ENCODE measurements around the gene DPT. TPM values are rescaled to one million over a fixed set of nuclear protein-coding genes. Genes with fewer than 3 reads are reported as not detected.
"Not testable (repeated sequence)": the region's sequence is repeated elsewhere in the genome, so short reads cannot be mapped to it uniquely, and the experiment has no call there.

The DPT gene
- total RNA-seq (97.8 TPM), polyA plus RNA-seq (ENCODE audit: insufficient read depth in 1 of 8, insufficient read length in 8 of 8, low replicate concordance in 1 of 8) (10 to 100 TPM; 28.2 to 79.9 (median 42.8) TPM)
- long read RNA-seq, donor 1, transcript DPT-201 (4 exons, 1,786 nt): major isoform, 15 of 15 reads
- long read RNA-seq, donor 1, partial matches to known transcripts: 0 of 15 reads
- long read RNA-seq, donor 1, other reads (novel, unspliced or antisense): 0 of 15 reads
- long read RNA-seq, donor 2, transcript DPT-201 (4 exons, 1,786 nt): major isoform, 10 of 10 reads
- long read RNA-seq, donor 2, partial matches to known transcripts: 0 of 10 reads
- long read RNA-seq, donor 2, other reads (novel, unspliced or antisense): 0 of 10 reads
- long read RNA-seq, donor 3, transcript DPT-201 (4 exons, 1,786 nt): major isoform, 58 of 58 reads
- long read RNA-seq, donor 3, partial matches to known transcripts: 0 of 58 reads
- long read RNA-seq, donor 3, other reads (novel, unspliced or antisense): 0 of 58 reads
- long read RNA-seq, donor 4, transcript DPT-201 (4 exons, 1,786 nt): major isoform, 38 of 38 reads
- long read RNA-seq, donor 4, partial matches to known transcripts: 0 of 38 reads
- long read RNA-seq, donor 4, other reads (novel, unspliced or antisense): 0 of 38 reads
- long read RNA-seq, donor 5, transcript DPT-201 (4 exons, 1,786 nt): major isoform, 52 of 52 reads
- long read RNA-seq, donor 5, partial matches to known transcripts: 0 of 52 reads
- long read RNA-seq, donor 5, other reads (novel, unspliced or antisense): 0 of 52 reads
- long read RNA-seq, donor 6, transcript DPT-201 (4 exons, 1,786 nt): major isoform, 41 of 41 reads
- long read RNA-seq, donor 6, partial matches to known transcripts: 0 of 41 reads
- long read RNA-seq, donor 6, other reads (novel, unspliced or antisense): 0 of 41 reads
- long read RNA-seq, donor 7, transcript DPT-201 (4 exons, 1,786 nt): major isoform, 67 of 67 reads
- long read RNA-seq, donor 7, partial matches to known transcripts: 0 of 67 reads
- long read RNA-seq, donor 7, other reads (novel, unspliced or antisense): 0 of 67 reads
- long read RNA-seq, donor 8, transcript DPT-201 (4 exons, 1,786 nt): major isoform, 36 of 36 reads
- long read RNA-seq, donor 8, partial matches to known transcripts: 0 of 36 reads
- long read RNA-seq, donor 8, other reads (novel, unspliced or antisense): 0 of 36 reads
- long read RNA-seq, donor 9, transcript DPT-201 (4 exons, 1,786 nt): major isoform, 43 of 43 reads
- long read RNA-seq, donor 9, partial matches to known transcripts: 0 of 43 reads
- long read RNA-seq, donor 9, other reads (novel, unspliced or antisense): 0 of 43 reads
- long read RNA-seq, donor 10, transcript DPT-201 (4 exons, 1,786 nt): major isoform, 38 of 38 reads
- long read RNA-seq, donor 10, partial matches to known transcripts: 0 of 38 reads
- long read RNA-seq, donor 10, other reads (novel, unspliced or antisense): 0 of 38 reads
- long read RNA-seq, donor 11, transcript DPT-201 (4 exons, 1,786 nt): major isoform, 61 of 61 reads
- long read RNA-seq, donor 11, partial matches to known transcripts: 0 of 61 reads
- long read RNA-seq, donor 11, other reads (novel, unspliced or antisense): 0 of 61 reads

DNA sequence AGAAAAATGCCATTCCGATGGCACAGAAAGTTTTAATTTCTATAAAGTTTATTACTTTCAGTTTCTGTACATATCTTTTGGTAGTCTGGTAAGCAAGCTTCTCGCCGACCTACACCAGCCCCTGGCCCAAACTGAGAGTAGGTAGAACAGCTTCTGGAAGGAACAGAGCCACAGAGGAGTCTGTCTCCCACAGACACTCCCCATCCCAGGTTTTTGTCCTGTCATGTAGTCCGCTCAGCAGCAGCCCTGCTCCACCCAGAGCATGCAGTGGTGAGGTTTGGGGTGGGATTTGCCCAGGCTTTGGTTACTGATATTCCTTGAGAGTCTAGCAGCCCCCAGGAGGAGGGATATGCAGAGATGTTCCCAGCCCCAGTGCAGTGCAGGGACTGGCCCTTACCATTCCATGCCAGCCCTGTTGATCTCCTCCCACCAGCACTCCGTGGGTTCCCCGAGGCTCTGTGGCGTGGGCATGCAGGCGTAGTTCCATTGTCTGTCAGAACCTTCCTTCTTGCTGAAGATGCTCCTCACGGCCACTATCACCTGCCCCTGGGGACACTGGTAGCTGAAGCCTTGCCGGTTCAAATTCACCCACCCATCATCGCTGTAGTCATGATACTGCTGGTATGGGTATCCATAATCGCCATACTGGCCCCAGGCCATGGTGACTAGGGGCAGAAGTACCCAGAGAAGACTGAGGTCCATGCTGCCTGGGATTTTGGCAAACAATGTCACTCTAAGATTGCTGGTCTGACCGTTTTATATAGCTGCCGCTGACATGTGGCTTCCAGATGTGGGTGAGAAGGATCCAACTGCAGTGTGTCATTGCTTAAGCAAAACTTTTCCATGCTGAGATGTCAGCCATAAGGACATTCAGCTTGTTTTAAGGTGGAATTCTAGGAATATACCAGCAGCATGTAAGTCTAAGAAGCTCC lies at the start of gene DPT:
Gene DPT, minus strand, starts transcription at position 734 of the 932 bp plus-strand sequence. Its CDS starts 32 bp downstream, at position 702.
- Histone ChIP-seq H3K27ac (ENCODE audit: low read length) (peak within 1 kb of the TSS; percentile 84), H3K9me3 (replicated peaks; ENCODE audit: control insufficient read depth, low read depth, low read length) (no peaks in the 10 kb centered on the region), H3K27me3 (ENCODE audit: control insufficient read depth, insufficient read depth, low read length) (no peaks in the 10 kb centered on the region), H3K36me3 (ENCODE audit: control insufficient read depth, insufficient read depth, low read length) (no peaks in the 10 kb centered on the region), H3K4me1 (ENCODE audit: control insufficient read depth, insufficient read depth, low read length) (peaks cover 22% of the 10 kb centered on the region), H3K4me3 (ENCODE audit: low read length) (peak within 1 kb of the TSS; percentile 41)
- peak; percentile 98 for DNase-seq
- WGBS (ENCODE audit: insufficient coverage): 30% methylated on average over 9 of the region's 14 CpGs

DNA sequence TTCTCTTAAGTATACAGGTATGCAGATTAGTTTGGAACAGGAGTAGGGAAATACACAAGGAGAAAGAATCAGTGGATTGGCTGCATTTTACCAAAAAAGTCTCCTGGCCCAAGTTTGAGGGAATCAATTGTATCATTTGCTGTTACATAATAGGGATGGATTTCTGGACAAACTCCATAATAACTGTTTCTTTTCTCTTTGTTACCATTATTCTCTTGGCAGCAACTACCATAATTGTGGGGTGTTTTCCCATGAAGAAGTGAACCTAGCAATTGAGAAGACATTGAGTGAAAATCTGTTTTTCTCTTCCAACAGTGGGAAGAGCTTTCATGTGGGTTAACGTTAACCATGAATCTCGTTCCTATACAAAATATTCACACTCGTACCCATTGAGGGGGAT lies 46.4 kb upstream of the DPT start:
- H3K4me1 ChIP-seq (ENCODE audit: control insufficient read depth, insufficient read depth, low read length): peaks cover 7% of the 10 kb centered on the region
- no peaks in the 10 kb centered on the region for H3K9me3 ChIP-seq (replicated peaks; ENCODE audit: control insufficient read depth, low read depth, low read length)
- DNase-seq: peak; percentile 72
- WGBS (ENCODE audit: insufficient coverage): no CpG with 5 or more reads among the region's 3 CpGs
- no peak overlapping the region for H3K4me3 ChIP-seq (ENCODE audit: low read length)
- no peaks in the 10 kb centered on the region for H3K36me3 ChIP-seq (ENCODE audit: control insufficient read depth, insufficient read depth, low read length)
- H3K27me3 ChIP-seq (ENCODE audit: control insufficient read depth, insufficient read depth, low read length): no peaks in the 10 kb centered on the region
- no peak overlapping the region for H3K27ac ChIP-seq (ENCODE audit: low read length)

DNA sequence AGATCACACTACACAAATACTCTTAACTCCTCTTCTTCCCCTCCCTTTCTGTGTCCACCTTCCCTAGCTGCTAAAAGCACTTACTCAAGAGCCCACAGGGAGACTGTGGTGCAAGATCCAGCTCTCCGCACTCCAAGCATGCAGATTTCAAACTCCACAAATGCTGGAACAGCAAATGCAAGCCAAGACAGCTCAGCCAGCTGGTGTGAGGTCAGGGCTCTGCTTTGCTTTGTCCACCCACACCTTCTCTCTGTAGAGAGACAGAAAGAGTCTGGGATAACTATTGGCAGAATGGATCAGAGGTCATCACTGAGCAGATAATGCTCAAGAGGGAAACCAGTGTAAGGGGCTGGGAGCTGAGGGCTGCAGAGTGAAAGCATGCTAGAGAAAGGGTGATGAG lies 45.2 kb upstream of the DPT start:
- no CpG with 5 or more reads among the region's 1 CpG for WGBS (ENCODE audit: insufficient coverage)
- H3K4me1 ChIP-seq (ENCODE audit: control insufficient read depth, insufficient read depth, low read length): peaks cover 7% of the 10 kb centered on the region
- H3K27ac ChIP-seq (ENCODE audit: low read length): peak overlapping the region; percentile 67
- DNase-seq: peak; percentile 93
- H3K4me3 ChIP-seq (ENCODE audit: low read length): no peak overlapping the region
- H3K27me3 ChIP-seq (ENCODE audit: control insufficient read depth, insufficient read depth, low read length): no peaks in the 10 kb centered on the region
- H3K36me3 ChIP-seq (ENCODE audit: control insufficient read depth, insufficient read depth, low read length): no peaks in the 10 kb centered on the region
- no peaks in the 10 kb centered on the region for H3K9me3 ChIP-seq (replicated peaks; ENCODE audit: control insufficient read depth, low read depth, low read length)

DNA sequence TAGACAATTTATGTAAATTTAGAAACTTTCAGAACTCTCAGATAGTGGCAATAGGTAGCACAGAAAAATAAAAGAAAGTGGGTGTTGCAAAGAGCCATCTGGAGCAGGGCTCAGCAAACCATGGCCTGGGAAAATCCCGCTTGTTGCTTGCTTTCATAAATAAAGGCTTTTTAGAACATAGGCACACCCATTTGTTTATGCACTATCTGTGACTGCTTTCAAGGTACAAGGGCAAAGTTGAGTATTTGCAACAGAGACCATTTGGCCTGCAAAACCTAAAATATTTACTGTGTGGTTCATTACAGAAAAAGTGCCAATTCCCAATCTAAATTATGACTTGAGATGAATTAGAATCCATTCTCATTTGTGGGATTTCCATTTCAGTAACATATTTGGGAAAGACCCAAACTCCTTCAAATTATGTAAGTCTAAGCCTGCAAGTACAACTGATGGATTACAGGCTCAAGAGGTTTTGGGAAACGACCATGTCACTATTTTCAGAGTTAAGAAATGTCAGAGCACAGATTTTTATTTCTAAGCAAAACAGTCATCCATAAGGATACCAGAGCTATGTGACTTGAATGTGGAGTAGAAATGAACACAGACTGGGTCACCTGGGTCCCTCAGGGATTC lies 43.5 kb upstream of the DPT start:
- no peak overlapping the region for H3K4me3 ChIP-seq (ENCODE audit: low read length)
- H3K9me3 ChIP-seq (replicated peaks; ENCODE audit: control insufficient read depth, low read depth, low read length): no peaks in the 10 kb centered on the region
- peaks cover 14% of the 10 kb centered on the region for H3K4me1 ChIP-seq (ENCODE audit: control insufficient read depth, insufficient read depth, low read length)
- no peak overlapping the region for H3K27ac ChIP-seq (ENCODE audit: low read length)
- H3K27me3 ChIP-seq (ENCODE audit: control insufficient read depth, insufficient read depth, low read length): no peaks in the 10 kb centered on the region
- DNase-seq: peak; percentile 35
- no peaks in the 10 kb centered on the region for H3K36me3 ChIP-seq (ENCODE audit: control insufficient read depth, insufficient read depth, low read length)
- WGBS (ENCODE audit: insufficient coverage): 88% methylated on average over 1 of the region's 2 CpGs

DNA sequence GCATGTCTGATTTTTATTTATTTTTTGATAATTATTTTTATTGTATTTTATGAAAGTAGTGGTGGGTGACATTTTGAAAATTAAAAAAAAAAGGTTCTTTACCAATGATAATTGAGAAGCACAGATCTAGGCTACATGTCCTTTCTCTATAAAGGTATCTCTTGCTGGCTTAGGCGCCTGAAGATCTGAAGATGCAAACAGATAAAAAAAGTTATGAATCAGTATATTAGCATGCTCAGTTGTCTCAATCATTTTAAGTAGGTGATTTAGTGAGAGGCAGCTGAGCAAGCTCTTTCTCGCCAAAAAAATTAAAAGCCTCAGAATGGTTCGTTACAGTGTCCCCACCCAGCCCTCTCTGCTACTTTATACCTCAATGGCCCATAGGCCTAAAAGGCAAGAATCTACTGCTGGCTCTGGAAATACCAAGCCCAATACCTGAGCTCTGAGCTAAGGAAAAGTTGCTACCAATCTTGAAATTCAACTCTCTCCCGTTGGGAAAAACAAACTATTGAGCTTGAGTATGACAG lies 42.2 kb upstream of the DPT start:
- no CpG with 5 or more reads among the region's 4 CpGs for WGBS (ENCODE audit: insufficient coverage)
- Histone ChIP-seq H3K9me3 (replicated peaks; ENCODE audit: control insufficient read depth, low read depth, low read length) (no peaks in the 10 kb centered on the region), H3K27me3 (ENCODE audit: control insufficient read depth, insufficient read depth, low read length) (no peaks in the 10 kb centered on the region), H3K4me1 (ENCODE audit: control insufficient read depth, insufficient read depth, low read length) (peaks cover 14% of the 10 kb centered on the region), H3K27ac (ENCODE audit: low read length) (no peak overlapping the region), H3K36me3 (ENCODE audit: control insufficient read depth, insufficient read depth, low read length) (no peaks in the 10 kb centered on the region), H3K4me3 (ENCODE audit: low read length) (no peak overlapping the region)
- no peak for DNase-seq

DNA sequence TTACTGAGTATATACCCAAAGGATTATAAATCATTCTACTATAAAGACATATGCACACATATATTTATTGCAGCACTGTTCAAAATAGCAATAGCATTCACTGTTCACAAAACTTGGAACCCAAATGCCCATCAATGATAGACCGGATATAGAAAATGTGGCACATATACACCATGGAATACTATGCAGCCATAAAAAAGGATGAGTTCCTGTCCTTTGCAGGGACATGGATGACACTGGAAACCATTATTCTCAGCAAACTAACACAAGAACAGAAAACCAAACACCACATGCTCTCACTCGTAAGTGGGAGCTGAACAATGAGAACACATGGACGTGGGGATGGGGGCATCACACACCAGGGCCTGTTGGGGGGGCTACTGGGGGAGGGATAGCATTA lies 40.9 kb upstream of the DPT start:
- H3K4me3 ChIP-seq (ENCODE audit: low read length); H3K27me3 ChIP-seq (ENCODE audit: control insufficient read depth, insufficient read depth, low read length); H3K36me3 ChIP-seq (ENCODE audit: control insufficient read depth, insufficient read depth, low read length); H3K9me3 ChIP-seq (replicated peaks; ENCODE audit: control insufficient read depth, low read depth, low read length); DNase-seq; H3K27ac ChIP-seq (ENCODE audit: low read length): not testable (repeated sequence)
- WGBS (ENCODE audit: insufficient coverage): 100% methylated on average over 1 of the region's 3 CpGs
- peaks cover 14% of the 10 kb centered on the region for H3K4me1 ChIP-seq (ENCODE audit: control insufficient read depth, insufficient read depth, low read length)

DNA sequence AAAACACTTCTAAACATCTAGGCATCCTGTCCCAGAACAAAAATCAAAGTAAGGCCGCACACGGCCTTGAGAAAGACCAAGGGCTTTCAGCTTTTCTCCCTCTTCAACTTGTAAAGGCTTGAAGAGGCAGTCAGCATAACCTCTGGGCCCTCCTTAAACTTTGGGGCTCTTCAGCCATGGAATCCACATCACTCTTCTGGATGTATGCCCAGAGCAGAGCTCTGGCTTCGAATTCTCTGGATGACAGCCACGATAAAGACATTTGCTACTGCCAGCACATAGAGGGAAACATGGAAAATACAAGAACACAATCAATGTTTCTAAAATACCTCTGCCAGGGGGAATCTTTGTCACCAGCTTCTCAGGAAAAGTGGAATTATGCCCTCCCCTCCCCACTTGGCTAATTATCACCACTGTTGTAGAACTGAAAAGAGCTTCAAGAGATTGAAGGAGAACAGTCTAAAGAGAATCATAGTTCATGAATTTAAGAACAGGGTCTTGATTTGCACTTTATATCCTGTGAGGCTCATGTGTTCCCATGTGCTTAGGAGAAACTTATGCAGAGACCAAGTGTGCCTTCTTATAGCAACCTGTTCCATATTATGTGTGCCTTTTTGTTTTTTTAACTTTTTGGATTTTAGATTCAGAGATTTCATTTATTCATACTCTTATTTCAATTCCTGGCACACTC lies 39.0 kb upstream of the DPT start:
- no peak overlapping the region for H3K4me3 ChIP-seq (ENCODE audit: low read length)
- DNase-seq: peak; percentile 97
- H3K9me3 ChIP-seq (replicated peaks; ENCODE audit: control insufficient read depth, low read depth, low read length): no peaks in the 10 kb centered on the region
- WGBS (ENCODE audit: insufficient coverage): 46% methylated on average over 4 of the region's 4 CpGs
- H3K36me3 ChIP-seq (ENCODE audit: control insufficient read depth, insufficient read depth, low read length): no peaks in the 10 kb centered on the region
- H3K27me3 ChIP-seq (ENCODE audit: control insufficient read depth, insufficient read depth, low read length): no peaks in the 10 kb centered on the region
- H3K27ac ChIP-seq (ENCODE audit: low read length): peak overlapping the region; percentile 74
- peaks cover 7% of the 10 kb centered on the region for H3K4me1 ChIP-seq (ENCODE audit: control insufficient read depth, insufficient read depth, low read length)

DNA sequence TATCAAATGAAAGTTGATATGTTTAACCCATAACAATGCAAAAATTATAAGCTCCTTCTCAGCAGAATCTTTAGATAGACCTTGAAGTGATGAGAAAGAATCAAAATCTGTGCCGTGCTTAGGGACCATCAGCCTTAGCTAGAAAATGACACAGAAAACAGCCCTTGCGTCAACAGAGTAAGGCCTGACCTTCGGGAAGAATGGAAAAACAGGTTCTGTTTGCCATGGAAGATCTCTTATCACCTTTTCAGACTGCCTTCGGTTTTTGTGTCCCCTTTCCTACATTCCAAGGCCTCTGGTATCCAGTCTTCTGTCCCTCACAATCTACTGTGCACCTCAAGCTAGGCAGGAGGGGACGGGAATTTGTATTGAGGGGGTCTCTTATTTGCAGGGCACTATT lies 37.6 kb upstream of the DPT start:
- Histone ChIP-seq H3K36me3 (ENCODE audit: control insufficient read depth, insufficient read depth, low read length) (no peaks in the 10 kb centered on the region), H3K27me3 (ENCODE audit: control insufficient read depth, insufficient read depth, low read length) (no peaks in the 10 kb centered on the region), H3K27ac (ENCODE audit: low read length) (no peak overlapping the region), H3K9me3 (replicated peaks; ENCODE audit: control insufficient read depth, low read depth, low read length) (no peaks in the 10 kb centered on the region), H3K4me3 (ENCODE audit: low read length) (no peak overlapping the region), H3K4me1 (ENCODE audit: control insufficient read depth, insufficient read depth, low read length) (peaks cover 7% of the 10 kb centered on the region)
- WGBS (ENCODE audit: insufficient coverage): 95% methylated on average over 3 of the region's 5 CpGs
- DNase-seq: no peak
